ENCODE measurements around the gene BFSP2. TPM values are rescaled to one million over a fixed set of nuclear protein-coding genes. Genes with fewer than 3 reads are reported as not detected.

The BFSP2 gene
- total and polyA plus RNA-seq, 2 donors (not counting 3 experiments of a cell fraction or from before 2014, with no cell fraction given): not detected

DNA sequence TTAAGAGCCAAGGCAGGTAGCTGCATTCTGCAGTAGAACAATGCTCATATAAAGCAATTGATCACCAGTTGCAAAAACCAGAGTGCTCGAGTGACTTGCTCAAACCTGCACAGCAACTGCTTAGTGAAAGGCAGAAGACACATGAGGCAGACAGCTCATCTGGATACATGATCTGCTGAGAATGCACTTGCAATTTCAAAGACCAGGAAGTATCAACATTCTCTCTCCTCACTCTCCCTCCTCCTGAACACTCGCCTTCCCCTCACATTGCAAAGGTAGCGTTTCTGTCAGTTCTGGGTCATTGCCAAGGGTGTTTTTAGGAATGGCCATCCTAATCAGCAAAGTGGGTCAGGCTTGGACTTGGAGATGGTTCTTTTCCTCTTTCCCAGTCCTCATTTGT, 61.0 kb downstream of the BFSP2 start:
- intact Hi-C loops (cut with micrococcal nuclease): no loop called here
- FAIRE-seq: no peak

More for the DNA sequence above, 61.0 kb downstream of the BFSP2 start:
- no peaks in the 10 kb centered on the region for H3K36me3 ChIP-seq (ENCODE audit: control insufficient read depth in 2 of 2, extremely low read depth in 1 of 2, insufficient read depth in 2 of 2, low read length in 2 of 2)
- no peak overlapping the region for H3K4me3 ChIP-seq (replicated peaks in 1 of 3; ENCODE audit: insufficient read depth in 1 of 3, low read depth in 1 of 3, low read length in 3 of 3)
- ChIA-PET CTCF (interaction anchor here (2.2 kb wide), 1 partner anchor 118 kb away, joined by 11 read pairs; no protein-coding TSS in a partner anchor), POLR2A (no interaction called here)
- H3K9me3 ChIP-seq (replicated peaks; ENCODE audit: control insufficient read depth, insufficient read depth, low read length): no peaks in the 10 kb centered on the region
- BruUV-seq (replicated peaks): no TSS peak
- no peaks in the 10 kb centered on the region for H4K20me1 ChIP-seq (replicated peaks; ENCODE audit: control insufficient read depth, extremely low read depth, insufficient read depth, low read length)
- H3K4me2 ChIP-seq (ENCODE audit: insufficient read depth, low read length): no peak overlapping the region
- H3K4me1 ChIP-seq (ENCODE audit: control insufficient read depth, extremely low read depth, insufficient read depth, low read length): no peaks in the 10 kb centered on the region
- H3K9me1 ChIP-seq (replicated peaks; ENCODE audit: control insufficient read depth, extremely low read depth, insufficient read depth, low read length): no peaks in the 10 kb centered on the region
- DNase-seq (ENCODE audit: low read depth, low spot score): no peak
- no peak overlapping the region for H3K27ac ChIP-seq (ENCODE audit: insufficient read depth, low read depth, low read length)
- dilution Hi-C loops (cut with MboI; ENCODE audit: extremely low pct_ligation_motif_present, low sequenced_read_pairs): no loop called here
- no peak overlapping the region for H3K9ac ChIP-seq (replicated peaks; ENCODE audit: extremely low read depth, insufficient read depth, low read length)
- H2AFZ ChIP-seq (ENCODE audit: low read depth, low read length): no peak overlapping the region
- no peaks in the 10 kb centered on the region for H3K79me2 ChIP-seq (ENCODE audit: control insufficient read depth, insufficient read depth, low read length)
- TF ChIP-seq FOS (IDR thresholded peaks at IDR 0.05; ENCODE audit: borderline replicate concordance, insufficient read depth, low read length) (no peak), POLR2A (IDR thresholded peaks at IDR 0.05; ENCODE audit: low read depth, low read length) (no peak), JUN (IDR thresholded peaks at IDR 0.05; ENCODE audit: borderline replicate concordance, insufficient read depth, insufficient read length, low read depth) (no peak), MYC (IDR thresholded peaks at IDR 0.05; ENCODE audit: low read depth, low read length) (no peak), POLR2AphosphoS5 (IDR thresholded peaks at IDR 0.05; ENCODE audit: insufficient read depth, low read depth, low read length) (no peak), GATA2 (IDR thresholded peaks at IDR 0.05; ENCODE audit: insufficient read depth, insufficient read length, low read depth, low read length) (no peak), CTCF (IDR thresholded peaks at IDR 0.05; ENCODE audit: extremely low read depth in 1 of 2, insufficient read depth in 1 of 2, low read depth in 1 of 2, low read length in 2 of 2) (no peak), EZH2 (IDR thresholded peaks at IDR 0.05; ENCODE audit: borderline replicate concordance, low read depth, low read length, severe bottlenecking) (no peak)
- TF ChIP-seq, protein P1, sequence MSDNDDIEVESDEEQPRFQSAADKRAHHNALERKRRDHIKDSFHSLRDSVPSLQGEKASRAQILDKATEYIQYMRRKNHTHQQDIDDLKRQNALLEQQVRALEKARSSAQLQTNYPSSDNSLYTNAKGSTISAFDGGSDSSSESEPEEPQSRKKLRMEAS (IDR thresholded peaks at IDR 0.05; ENCODE audit: insufficient read depth, insufficient read length): no peak
- H3K27me3 ChIP-seq (ENCODE audit: control insufficient read depth in 2 of 2, insufficient read depth in 2 of 2, low read length in 2 of 2): peaks cover 5 to 9% of the 10 kb centered on the region in 2 experiments
